ENCODE measurements around the gene SLC22A23.

GRCh38 chr6:3355011-3355357 is 101.9 kb downstream of the SLC22A23 start:
- TF ChIP-seq CTCF (IDR thresholded peaks at IDR 0.05) (no peak), POLR2A (IDR thresholded peaks at IDR 0.05) (no peak), EP300 (IDR thresholded peaks at IDR 0.05) (no peak)

Measured in gastroesophageal sphincter (tissue), 3 donors.